ENCODE results near the gene STOX2.

DNA sequence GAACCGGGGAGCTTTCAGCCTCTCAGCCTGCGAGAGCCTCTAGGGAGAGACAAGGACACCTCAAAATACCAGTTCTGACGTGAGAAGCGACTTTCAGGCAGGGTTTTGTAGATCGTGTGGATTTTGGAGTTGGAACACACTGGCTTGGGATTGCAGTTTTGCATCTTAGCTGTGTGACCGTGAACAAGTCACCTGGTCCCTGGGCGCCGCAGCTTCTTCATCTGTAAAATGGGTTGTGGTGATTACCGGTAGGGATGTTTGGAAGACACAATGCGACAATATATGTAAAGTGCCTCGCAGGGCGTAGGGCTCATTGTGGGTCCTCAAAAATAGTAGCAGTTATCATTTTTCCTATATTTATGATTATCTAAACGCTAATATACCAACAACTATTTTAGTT lies 43.7 kb upstream of the STOX2 start:
- TF ChIP-seq, protein P1, sequence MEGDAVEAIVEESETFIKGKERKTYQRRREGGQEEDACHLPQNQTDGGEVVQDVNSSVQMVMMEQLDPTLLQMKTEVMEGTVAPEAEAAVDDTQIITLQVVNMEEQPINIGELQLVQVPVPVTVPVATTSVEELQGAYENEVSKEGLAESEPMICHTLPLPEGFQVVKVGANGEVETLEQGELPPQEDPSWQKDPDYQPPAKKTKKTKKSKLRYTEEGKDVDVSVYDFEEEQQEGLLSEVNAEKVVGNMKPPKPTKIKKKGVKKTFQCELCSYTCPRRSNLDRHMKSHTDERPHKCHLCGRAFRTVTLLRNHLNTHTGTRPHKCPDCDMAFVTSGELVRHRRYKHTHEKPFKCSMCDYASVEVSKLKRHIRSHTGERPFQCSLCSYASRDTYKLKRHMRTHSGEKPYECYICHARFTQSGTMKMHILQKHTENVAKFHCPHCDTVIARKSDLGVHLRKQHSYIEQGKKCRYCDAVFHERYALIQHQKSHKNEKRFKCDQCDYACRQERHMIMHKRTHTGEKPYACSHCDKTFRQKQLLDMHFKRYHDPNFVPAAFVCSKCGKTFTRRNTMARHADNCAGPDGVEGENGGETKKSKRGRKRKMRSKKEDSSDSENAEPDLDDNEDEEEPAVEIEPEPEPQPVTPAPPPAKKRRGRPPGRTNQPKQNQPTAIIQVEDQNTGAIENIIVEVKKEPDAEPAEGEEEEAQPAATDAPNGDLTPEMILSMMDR (IDR thresholded peaks at IDR 0.05; ENCODE audit: insufficient read depth, low read length, poor library complexity, severe bottlenecking): no peak
- no peak for TF ChIP-seq EZH2phosphoT487 (conservative IDR thresholded peaks at IDR 0.05; ENCODE audit: low read length)
